SK-N-SH (cell line): ENCODE results near the gene CTCF.

Experiments
- CTCF ChIP-seq: fragments of 200-600 bp; sonication (generic); IDR thresholded peaks from 2 replicates; pipeline ENCODE4 v1.6.1; 2017; ENCODE audit warnings: antibody characterized with exemption, mild to moderate bottlenecking, moderate library complexity
- GABPA ChIP-seq: IDR thresholded peaks from 2 replicates; pipeline ENCODE4 v1.4.0; 2012; ENCODE audit warnings: low read depth, mild to moderate bottlenecking
- NRF1 ChIP-seq: IDR thresholded peaks from 2 replicates; pipeline ENCODE4 v1.6.1; 2012; ENCODE audit warnings: low read depth, mild to moderate bottlenecking, low read length
- TCF12 ChIP-seq: IDR thresholded peaks from 2 replicates; pipeline ENCODE4 v1.4.0; 2012

- TF ChIP-seq CTCF (no peak), NRF1 (no peak), GABPA (no peak), TCF12 (no peak)
These were observed 93.0 kb downstream of the CTCF start for GRCh38 chr16:67655363-67655762.
